DMS79 (cell line): ENCODE data around the gene IFNA13.
"Not testable (repeated sequence)": the region's sequence is repeated elsewhere in the genome, so short reads cannot be mapped to it uniquely, and the experiment has no call there.

Experiments used
- DNase-seq: peaks from one replicate; lab custom pipeline; 2025; lab: John Stamatoyannopoulos, UW

Gene IFNA13

DNA sequence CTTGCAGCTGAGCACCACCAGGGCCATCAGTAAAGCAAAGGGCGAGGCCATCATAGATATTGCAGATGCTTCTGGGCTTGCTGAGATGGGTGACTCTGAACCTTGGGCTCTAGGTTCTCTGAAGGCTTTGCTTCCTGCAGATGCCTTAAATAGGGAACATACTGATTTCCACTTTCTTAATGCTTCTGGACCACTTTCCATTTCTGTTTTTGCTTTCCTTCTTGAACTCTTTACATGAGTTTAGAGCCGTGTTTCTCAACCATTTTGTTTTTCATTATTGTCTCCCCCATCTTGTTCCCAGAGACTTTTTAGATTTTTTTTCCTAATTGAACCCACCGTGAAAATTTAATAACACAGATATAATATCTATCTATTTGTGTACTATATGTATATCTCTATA is at the start of gene IFNA13:
Gene IFNA13 (minus strand): TSS at position 101 of the 400 bp plus-strand sequence. CDS start 47 bp downstream, at position 54.
- no peak for DNase-seq

DNA sequence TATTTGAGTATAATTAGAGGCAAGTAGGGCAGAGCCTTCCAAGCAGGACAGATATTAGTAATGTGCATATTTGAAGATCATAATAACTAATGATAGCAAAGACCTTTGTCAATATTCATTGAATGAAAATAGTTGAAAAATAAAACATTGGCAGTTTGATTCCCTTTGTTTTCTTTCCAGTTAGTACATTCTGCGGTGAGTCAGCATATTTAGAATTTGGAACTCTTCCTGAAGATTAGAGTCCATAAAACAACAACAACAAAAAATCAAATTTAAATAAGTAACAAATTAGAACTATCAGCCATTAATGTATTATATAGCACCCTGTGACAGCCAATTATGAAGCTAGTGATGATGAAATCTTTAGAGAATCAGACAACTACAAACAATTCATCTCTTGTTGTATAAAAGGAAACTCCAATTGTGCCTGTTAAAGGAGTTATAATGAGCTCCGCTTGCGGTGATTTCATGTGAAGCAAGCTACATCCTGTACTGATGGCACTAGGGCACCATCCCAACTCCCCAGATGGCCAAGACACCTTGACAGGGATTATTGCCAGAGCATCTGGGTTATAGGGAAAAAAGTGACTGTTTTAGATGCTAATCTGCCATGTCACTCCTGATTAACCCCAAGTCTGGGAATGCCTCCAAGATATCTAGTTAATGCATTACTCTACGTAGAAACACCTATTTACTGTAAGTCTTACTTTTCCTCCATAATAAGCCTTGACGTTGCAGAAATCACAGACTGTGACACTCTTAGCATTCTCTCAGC is 47.8 kb upstream of the IFNA13 start:
- no peak for DNase-seq

DNA sequence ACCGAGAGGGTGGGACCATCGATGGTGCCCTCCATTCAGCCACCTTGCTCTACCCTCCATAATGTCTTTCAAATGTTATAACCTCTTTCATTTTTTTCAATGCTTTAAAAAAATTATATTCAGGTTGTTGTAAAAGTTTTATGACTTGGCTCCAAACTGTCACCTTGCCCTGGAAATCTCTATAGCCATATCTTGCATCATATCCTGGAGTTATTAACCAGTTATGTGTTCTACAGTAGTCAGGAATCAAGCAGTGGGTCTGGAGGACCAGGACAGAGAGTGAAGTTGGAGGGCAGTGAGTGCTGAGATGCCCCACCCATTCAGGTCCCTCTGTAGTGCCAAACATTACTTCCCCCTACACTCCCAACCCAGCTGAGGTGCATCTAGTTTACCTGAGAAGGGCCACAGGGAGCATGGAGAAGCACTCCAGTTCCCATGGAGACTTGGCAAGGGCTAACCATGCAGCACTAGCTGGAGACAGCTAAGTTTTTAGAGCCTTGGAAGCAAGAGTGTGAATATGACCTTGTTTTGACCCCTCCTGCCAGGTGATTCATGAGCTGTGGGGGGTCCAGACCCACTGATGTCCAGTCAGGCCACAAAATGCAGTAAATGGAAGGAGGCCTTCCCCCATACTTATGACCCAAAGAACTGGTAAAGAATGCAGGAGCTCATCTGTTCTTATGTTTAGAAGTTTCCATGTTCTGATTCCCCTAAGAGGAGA is 46.5 kb upstream of the IFNA13 start:
- DNase-seq, result no peak

DNA sequence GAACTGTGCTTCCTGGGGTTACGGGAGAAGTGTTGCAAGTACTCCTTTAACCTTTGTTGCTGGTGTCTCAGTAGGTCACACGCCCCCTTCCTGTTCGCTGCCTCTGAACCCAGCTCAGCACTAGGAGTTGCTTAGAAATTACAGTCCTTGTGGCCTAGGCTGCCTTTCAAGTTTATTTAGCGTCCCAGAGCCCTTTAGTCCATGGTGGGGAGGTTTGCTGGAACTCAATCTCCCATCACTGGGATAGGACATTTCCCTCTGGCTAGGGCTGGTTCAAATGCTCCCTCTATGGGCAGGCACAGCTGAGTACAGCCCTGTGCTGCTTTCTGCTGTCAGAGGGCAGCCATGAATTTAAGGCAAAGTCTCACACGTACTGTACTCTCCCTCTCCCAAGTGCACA is 45.8 kb upstream of the IFNA13 start:
- no peak for DNase-seq

DNA sequence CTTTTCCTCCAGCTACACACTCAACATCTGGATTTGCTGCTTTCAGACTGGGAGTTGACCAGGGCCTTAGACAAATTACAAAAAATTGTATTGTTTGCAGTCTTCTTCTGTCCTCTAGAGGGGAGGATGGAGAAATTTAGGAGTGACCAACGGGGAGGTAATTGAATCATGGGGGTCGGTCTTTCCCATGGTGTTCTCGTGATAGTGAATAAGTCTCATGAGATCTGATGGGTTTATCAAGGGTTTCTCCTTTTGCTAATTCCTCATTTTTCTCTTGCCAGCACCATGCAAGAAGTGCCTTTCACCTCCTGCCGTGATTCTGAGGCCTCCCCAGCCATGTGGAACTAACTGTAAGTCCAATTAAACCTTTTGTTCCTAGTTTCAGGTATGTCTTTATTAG is 45.3 kb upstream of the IFNA13 start:
- no peak for DNase-seq

DNA sequence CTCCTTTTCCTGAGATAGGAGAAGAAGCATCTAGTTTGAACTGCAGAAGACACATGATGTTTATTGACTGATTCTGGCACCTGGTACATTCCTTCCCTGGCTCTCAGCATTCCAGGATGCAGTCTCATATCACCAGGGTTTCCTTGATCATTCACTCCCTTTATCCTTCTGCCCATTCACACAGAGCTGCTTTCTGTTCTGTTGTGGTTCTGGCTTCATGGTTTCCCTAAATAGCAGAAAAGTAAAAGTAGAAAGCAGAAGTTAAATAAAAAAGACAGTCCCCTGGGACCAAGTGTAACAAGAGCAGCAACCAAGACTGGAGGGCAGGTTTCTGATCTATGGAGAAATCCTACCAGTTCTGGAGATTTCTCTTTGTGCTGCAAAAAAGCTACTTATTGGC is 44.2 kb upstream of the IFNA13 start:
- no peak for DNase-seq

DNA sequence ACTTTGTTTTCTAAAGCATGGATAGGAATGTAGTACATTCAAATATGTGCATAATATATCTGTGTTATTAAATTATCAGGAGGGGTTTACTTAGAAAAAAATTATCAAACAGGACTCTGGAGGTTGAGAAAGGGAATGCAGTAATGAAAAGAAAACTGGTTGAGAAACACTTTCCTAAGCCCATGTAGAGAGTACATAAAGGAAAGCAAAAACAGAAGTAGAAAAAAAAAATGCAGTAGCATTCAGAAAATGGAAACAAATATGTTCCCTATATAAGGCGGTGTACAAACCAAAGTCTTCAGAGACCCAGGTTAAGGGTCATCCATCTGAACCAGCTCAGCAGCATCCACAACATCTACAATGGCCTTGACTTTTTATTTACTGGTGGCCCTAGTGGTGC is 41.0 kb upstream of the IFNA13 start, which contains the start of gene IFNA8:
Gene IFNA8 (plus strand): TSS at position 301 of the 400 bp plus-strand sequence. CDS start 60 bp downstream, at position 361.
- no peak for DNase-seq

DNA sequence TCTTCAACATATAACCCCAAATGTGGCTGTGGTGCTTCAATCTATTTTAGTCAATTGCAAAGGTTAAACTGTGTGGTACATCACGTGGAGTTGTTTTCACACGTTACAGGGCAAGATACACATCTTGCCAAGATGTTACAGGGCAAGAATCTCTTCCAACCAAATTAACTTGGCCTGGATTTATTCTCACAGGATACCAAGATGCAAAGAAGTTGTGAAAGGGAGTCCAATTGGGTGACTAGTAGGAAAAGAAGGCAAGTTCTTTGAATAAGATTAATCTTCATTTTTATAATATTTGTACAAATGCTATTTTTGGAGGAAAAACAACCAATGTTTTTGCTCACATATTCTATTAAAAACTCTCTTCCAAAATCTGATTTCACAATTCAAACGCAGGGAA is 36.3 kb upstream of the IFNA13 start:
- DNase-seq, result no peak

DNA sequence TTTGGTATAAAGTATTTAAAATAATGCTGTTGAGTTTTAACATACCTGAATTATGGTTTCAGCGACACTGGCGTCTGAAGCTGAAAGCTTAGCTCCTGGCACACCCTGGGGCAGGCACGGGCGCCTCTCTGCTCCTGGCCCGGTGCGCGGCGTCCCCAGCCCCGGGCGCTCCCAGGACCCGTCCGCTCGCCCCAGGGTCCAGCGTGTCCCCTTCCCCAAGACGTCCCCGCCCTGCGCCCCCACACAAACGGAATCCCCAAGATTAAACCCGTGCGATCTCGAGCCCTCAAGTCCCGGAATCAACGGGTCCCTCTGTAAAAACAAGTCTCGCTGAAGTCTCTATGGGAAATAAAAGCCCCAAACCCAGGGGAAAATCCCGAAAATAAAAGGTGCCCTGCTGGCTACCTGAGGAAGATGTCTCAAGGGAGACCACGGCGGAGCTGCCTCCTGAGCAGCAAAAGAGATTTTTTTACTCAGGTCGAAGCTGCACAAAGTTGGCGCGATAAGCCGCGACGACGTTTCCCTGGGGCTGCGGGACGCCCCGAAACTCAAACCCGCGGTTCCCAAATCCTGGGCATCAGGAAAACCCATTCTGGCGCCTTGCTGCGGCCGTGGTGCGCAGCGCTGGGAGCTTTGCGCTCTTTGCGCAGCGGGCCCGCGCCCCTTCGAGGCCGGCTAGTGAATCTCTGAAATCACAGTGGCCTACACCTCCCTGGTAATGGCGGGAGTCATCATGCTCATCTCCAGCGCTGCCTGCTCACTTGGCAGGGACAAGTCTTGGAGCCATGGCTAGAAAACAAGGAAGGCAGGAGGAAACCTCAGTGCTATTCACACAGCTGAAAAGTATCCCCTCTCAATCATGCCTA is 34.8 kb upstream of the IFNA13 start:
- no peak for DNase-seq

DNA sequence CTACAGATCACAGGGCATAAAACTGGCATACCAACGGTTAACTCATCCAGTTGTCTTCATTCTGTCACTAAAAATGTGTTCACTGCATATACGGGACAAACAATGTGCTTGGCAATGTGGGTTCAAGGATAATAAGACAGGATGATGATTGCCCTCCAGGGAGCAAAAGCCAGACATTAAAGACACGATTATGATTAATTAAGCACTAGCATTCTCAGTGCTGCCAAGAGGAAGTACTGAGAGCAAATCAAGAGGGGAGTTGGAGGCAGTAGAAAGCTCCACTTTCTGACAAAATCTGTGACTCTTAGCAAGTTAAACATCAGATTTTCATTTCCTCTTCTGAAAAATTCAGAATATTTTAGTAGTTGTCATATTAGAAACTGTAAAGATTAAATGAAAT is 32.1 kb upstream of the IFNA13 start:
- DNase-seq, result no peak

DNA sequence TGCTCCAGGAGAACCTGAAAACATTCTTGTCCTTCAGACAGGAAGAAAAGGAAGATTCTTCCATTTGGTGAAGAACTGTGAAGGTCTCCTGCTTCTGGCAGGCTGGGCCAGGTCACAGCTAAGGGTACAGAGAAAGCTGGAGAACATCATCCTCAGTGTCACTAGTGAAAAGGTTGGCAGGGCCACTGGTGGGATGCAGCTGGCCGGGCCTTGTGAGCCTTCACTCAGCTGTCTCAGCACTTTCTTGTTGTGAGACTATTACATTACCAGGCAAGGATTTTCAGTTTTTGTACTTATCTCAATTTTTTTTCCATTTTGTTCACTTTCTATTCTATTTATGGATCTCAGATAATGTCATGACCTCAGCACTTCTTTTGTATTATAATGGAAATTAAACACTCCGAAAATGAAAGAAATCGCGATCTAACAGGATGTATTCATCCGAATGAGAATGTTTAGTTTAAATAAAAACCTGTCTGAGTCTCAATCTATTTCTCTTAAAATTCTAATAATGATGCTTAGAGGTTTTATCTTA is 31.2 kb upstream of the IFNA13 start:
- DNase-seq, result no peak

DNA sequence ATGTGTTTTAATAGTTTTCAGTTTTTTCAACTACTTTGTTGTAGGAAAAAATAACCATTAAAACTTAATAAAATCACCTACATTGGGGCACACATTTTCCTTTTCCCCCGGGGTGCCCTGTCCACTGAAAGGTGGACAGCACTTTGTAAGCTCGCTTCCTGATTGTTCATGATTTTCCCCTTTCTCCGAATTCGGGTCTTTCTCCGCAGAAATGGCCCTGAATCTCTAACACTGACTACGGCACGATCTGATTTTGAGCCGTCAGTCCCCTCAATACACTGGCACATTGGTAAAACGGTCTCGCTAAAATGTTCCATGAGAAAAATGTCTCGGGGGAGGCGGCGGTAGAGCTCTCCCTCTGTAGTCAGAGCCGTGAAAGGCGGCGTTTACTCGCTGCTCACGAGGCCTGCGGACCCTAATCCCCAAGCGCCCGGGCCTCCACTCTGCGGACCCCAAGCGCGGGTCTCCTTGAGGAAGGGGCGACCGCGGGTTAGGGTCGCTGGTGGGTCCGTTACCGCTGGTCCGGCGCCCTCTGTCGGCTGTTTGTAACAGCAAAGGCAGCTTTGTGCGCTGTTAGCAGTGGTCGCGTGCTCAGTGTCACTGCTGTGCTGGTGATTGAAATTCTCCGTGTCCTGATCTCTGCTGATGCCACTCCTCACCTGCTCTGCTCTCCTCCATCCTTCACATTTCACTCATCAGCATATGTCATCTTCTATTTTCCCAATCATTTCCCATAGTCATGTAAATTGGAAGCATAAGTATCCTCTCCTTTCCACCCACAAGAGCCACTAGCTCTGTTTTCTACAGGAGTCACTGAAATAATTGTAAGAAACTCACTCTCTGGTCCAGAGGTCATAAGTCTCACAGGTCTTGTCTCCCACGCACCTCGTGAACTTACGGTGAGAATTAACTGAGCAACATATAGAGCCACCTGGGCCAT is 28.2 kb upstream of the IFNA13 start:
- no peak for DNase-seq

DNA sequence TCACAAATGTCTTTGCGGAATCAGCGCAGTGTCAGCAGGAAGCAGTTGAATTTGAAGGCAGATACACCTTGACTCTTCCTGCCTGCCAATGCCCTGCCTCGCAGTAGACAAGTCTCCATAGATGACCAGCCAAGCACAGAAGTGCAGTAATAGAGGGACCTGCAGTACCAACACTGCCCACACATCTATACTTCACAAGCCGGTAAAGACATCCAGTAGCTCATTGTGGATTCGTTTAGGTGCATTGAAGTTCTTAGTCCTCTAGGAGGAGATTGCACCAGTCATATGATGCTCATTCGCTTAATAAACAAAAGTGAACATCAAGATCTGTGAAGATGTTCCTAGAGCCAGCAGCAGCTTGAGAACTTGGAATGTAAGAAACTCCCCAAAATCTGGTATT is 24.4 kb upstream of the IFNA13 start:
- no peak for DNase-seq

DNA sequence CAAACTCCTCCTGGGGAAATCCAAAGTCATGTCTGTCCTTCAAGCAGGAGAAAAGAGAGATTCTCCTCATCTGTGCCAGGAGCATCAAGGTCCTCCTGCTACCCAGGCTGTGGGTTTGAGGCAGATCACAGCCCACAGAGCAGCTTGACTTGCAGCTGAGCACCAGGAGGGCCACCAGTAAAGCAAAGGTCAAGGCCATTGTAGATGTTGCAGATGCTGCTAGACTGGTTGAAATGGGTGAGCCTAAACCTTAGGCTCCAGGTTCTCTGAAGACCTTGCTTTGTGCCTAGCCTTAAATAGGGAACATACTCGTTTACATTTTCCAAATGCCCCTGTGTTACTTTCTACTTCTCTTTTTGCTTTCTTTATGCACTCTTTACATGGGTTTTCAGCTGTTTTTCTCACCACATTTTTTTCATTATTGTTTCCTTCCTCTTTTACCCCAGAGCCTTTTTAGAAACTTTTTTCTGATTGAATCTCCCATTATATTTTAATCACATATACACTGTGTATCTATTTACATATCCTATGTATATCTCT is 17.3 kb upstream of the IFNA13 start, which contains the start of gene IFNA2:
Gene IFNA2 (minus strand): TSS at position 268 of the 540 bp plus-strand sequence. CDS start 69 bp downstream, at position 199.
- no peak for DNase-seq

DNA sequence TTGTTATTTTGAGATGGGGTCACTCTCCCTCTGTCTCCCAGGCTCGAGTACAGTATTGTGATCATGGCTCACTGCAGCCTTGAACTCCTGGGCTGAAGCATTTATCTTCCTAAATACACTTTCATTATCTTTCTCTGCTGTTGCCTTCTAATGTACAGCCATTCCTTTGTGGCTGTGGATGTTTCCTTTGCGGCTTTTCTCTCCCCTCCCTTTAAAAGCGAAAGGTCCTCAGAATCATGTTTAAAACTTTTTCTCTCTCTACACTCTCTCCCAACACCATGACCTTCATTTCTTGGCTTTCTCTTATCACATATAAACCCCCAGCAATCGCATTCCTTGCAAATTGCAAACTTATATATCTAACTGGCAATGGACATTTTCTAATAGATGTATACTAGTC is 15.8 kb upstream of the IFNA13 start:
- no peak for DNase-seq

DNA sequence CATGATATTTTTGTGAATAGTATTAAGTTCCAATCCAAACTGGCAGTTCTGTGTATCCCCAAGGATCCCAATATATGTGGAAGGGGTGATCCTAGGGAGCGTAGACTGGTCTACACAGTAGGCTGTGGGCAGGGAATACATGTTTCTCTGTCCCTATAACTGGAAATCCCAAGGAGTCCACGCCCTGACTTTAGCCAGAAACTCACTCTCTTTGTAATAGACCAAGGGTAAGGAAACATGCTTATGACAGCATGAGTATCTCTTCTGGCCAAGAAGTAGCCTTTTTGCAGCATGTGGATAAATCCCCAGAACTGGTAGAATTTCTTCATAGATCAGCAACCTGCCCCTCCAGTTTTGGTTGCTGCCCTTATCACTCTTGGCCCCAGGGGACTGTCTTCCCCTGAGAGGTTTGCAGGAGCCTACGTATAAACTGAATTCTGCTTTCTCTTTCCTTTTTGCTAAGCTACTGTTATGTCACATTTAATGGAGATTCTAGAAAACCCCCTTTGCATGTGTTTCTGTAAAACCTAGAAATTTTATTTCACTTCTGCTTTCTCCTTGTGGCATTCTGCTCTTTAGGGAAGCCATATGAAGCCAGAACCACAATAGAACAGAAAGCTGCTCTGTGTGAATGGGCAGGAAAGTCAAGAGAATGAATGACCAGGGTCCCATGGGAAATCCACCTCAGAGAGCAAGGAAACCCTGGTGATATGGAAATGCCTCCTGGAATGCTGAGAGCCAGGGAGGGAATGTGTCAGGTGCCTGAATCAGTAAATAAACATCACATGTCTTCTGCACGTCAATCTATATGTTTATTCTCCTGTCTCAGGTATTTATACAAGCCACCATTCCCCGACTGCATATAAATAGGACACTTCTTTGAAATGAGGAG is 13.8 kb upstream of the IFNA13 start:
- no peak for DNase-seq

DNA sequence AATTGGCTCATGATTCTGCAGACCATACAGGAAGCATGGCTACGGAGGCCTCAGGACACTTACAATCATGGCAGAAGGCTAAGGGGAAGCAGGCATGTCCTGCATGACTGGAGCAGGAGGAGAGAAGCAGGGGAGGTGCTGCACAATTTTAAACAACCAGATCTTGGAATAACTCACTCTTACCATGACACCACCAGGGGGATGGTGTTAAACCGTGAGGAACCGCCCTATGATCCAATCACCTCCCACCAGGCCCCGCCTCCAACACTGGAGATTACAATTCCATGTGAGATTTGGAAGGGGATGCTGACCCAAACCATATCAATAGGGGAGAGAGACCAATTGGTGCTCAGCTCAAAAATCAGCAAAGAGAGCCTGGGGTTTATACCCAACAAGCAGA is 3.6 kb upstream of the IFNA13 start:
- DNase-seq, result not testable (repeated sequence)

DNA sequence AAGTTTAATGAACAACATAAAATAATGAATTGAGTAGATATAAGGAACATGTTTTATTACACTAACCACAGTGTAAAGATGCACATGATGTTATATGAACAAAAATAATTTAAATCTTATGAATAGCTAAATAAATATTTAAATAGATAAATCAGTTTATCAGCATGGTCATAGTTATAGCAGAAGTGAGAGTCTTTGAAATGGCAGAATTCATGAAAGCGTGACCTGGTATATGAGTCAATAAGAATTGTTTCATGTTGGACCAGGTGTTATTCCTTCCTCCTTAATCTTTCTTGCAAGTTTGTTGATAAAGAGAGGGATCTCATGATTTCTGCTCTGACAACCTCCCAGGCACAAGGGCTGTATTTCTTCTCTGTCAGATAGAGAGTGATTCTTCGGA is 688 bp downstream of the IFNA13 start:
- DNase-seq, result not testable (repeated sequence)

DNA sequence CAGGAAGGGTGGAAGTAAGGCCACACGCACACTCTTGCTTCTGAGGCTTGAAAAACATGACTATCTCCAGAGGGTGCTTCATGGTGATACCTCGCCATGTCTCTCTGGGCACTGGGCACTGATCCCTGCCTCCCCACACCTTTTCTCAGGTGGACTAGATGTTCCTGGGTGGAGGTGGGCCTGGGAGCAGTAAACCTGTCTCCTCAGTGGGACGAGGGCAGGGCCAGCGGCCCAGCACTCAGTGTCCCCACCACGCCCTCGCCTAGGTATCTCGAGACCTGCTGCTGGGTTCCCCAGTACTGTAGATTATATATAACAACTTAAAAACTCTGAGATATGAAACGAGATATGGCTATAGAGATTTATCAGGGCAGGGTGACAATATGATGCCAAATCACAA is 5.6 kb downstream of the IFNA13 start:
- no peak for DNase-seq
